A673 (cell line): ENCODE data around the gene ETNK1.

Experiments
- EZH2 ChIP-seq: fragments of 200-600 bp; sonication (generic); IDR thresholded peaks from 2 replicates; pipeline ENCODE4 v1.6.1; 2017; ENCODE audit warnings: borderline replicate concordance, low read depth, mild to moderate bottlenecking, mixed read lengths, antibody characterized with exemption, low read length; ENCODE audit not compliant: poor library complexity, severe bottlenecking
- TF ChIP-seq, protein P1 (sequence below): fragments of 300-800, 200-600 bp; sonication (generic); conservative IDR thresholded peaks from 2 replicates; pipeline ENCODE4 v1.5.1; 2017; ENCODE audit warnings: low read depth, mild to moderate bottlenecking, antibody characterized with exemption, low read length, moderate library complexity, mixed read lengths

DNA sequence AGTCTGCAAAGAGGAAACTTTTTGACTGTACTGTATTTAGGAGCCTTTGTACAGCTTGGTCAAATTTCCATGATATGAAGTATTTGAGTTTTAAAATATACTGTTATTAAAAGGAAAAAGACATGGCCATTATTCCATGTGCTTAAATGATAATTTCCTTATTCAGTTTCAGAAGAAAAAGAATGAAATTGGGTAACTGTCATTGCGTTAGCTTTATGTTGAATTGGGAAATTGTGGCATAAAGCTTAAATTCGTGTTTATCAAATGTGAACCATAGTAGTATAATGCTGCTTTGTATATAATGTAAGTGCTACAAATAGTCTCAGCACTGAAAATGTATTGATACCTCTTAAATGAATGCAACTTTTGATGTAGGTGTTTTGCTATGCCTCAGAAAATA, 64.9 kb downstream of the ETNK1 start:
- TF ChIP-seq, protein P1, sequence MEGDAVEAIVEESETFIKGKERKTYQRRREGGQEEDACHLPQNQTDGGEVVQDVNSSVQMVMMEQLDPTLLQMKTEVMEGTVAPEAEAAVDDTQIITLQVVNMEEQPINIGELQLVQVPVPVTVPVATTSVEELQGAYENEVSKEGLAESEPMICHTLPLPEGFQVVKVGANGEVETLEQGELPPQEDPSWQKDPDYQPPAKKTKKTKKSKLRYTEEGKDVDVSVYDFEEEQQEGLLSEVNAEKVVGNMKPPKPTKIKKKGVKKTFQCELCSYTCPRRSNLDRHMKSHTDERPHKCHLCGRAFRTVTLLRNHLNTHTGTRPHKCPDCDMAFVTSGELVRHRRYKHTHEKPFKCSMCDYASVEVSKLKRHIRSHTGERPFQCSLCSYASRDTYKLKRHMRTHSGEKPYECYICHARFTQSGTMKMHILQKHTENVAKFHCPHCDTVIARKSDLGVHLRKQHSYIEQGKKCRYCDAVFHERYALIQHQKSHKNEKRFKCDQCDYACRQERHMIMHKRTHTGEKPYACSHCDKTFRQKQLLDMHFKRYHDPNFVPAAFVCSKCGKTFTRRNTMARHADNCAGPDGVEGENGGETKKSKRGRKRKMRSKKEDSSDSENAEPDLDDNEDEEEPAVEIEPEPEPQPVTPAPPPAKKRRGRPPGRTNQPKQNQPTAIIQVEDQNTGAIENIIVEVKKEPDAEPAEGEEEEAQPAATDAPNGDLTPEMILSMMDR: no peak
- TF ChIP-seq EZH2: no peak
